CD4-positive, alpha-beta T cell treated with Interleukin-15 for 1 hour (primary cell): ENCODE data around the gene PTDSS2.

Source experiments
- DNase-seq: peaks from one replicate; pipeline ENCODE4 v3.0.0-alpha.2; 2020

The PTDSS2 gene

GRCh38 chr11:494761-495536, 44.9 kb downstream of the PTDSS2 start:
- no peak for DNase-seq

GRCh38 chr11:495537-495931, 45.5 kb downstream of the PTDSS2 start:
- no peak for DNase-seq

GRCh38 chr11:496834-497564, 46.9 kb downstream of the PTDSS2 start:
- no peak for DNase-seq

GRCh38 chr11:497565-498296, 47.7 kb downstream of the PTDSS2 start:
- DNase-seq: no peak

GRCh38 chr11:498297-499181, 48.5 kb downstream of the PTDSS2 start:
- no peak for DNase-seq

- no peak for DNase-seq
Measured at GRCh38 chr11:499201-500076, 49.4 kb downstream of the PTDSS2 start.

GRCh38 chr11:501001-501682, 51.1 kb downstream of the PTDSS2 start:
- no peak for DNase-seq

- DNase-seq: no peak
Measured at GRCh38 chr11:501683-502287, 51.7 kb downstream of the PTDSS2 start.

- no peak for DNase-seq
Measured at GRCh38 chr11:502288-503178, 52.5 kb downstream of the PTDSS2 start.

- peak; percentile 72 for DNase-seq
Measured at GRCh38 chr11:503179-503981, 53.3 kb downstream of the PTDSS2 start.

- peak; percentile 31 for DNase-seq
Measured at GRCh38 chr11:504053-504993, 54.2 kb downstream of the PTDSS2 start.

GRCh38 chr11:504994-505344, 54.9 kb downstream of the PTDSS2 start:
- DNase-seq: no peak

- peak; percentile 97 for DNase-seq
Measured at GRCh38 chr11:506238-506994, 56.3 kb downstream of the PTDSS2 start.

GRCh38 chr11:506995-507726, 57.1 kb downstream of the PTDSS2 start, which contains the start of gene RNH1:
Gene RNH1 (minus strand): TSS chr11:507242. CDS start chr11:502162, 5,080 bp downstream.
- DNase-seq: peak; percentile 97

GRCh38 chr11:507727-508515, 57.8 kb downstream of the PTDSS2 start:
- DNase-seq: no peak
